Stimulated activated CD4-positive, alpha-beta T cell treated with anti-CD3 and anti-CD28 coated beads, Interleukin-4, amount 100 ng/mL, for 1 hour (primary cell): ENCODE data around the gene MTHFR.
A peak's percentile ranks its signal among the peaks of the same experiment; 100 is the strongest.
"Not testable (repeated sequence)": the region's sequence is repeated elsewhere in the genome, so short reads cannot be mapped to it uniquely, and the experiment has no call there.

ENCODE experiments used
- DNase-seq: peaks from one replicate; pipeline ENCODE4 v3.0.0-alpha.2; 2020

The MTHFR gene

DNA sequence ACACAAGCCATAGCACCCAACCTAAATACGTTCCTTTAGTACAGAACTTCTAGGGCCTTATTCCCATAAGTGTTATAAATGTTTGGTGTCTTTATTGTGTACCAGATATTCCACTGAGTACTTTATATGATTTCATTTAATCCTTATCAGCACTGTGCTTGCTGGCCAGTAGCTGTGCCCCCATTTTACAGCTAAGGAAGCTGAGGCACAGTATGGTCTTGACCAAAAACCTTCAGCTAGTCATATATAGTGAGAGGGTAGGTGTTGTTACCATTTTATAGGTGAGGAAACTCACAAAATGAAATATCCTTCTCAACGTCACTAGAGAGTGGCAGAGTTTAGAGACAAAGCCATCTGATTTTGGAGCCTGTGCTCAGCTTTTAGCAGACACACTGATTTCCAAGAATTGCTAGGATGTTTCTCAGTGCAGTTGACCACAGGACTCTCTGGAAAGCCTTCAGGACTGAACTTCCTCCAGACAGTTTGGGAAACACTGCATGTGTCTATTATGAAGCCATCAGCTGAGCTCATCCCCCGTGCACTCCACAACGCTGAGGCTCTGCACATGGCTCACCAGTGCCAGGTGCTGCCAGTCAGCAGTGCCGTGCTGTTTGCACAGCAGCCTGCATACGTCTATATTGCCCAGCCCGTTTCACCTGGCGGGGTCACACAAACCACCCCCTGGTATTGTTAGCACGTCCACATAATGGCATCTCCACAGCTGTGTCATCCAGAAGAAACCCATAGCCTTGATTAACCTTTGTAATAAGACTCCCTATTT, 26.4 kb upstream of the MTHFR start:
- no peak for DNase-seq

DNA sequence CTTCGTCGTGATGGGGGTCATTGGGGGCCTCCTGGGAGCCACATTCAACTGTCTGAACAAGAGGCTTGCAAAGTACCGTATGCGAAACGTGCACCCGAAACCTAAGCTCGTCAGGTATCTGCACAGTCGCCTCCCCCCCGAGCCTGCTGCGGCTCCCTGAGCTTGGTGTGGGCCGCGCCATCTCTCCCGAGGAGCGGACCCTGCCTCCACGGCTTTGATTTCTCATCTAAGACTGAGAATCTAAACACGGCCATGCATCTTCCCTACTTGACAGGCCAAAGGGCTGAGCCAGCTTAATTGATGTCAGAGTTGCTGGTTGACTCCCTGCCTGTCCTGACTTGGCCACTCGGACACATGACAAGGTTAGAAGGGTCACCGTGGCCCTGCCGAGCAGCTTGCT, 22.7 kb upstream of the MTHFR start:
- DNase-seq: no peak

DNA sequence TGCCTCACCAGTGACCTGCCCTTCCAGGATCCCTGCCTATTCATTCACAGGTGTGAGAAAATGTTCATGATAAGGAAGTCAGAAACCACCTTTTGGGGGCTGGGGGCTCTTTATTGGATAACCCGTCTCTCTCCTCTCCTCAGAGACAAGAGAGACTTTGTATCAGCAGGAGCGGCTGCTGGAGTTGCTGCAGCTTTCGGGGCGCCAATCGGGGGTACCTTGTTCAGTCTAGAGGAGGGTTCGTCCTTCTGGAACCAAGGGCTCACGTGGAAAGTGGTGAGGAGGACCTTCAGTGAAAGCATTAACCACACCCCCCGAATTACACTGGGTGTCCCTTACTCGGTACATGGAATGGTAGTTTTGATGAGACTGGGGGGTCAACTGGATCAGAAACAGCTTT, 21.2 kb upstream of the MTHFR start:
- no peak for DNase-seq

DNA sequence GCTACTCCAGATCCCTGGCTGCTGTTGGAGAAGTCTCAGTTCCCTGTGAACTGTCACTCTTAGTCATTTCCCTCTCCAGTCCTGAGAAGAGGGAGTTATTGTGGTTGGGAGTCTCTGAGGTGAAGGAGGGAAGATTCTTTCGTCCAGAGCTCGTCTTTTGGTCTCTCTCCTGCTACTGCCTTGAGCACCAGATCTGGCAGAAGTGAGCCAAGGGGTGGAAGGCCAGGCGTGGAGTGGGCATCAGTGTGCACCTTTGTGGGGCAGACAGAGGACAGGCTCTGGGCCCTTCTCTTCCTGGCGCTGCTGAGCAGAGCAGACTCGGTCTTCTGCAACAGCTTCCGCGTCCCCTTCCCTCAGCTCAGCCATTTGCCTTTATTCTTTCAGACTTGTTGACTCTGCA, 19.4 kb upstream of the MTHFR start:
- no peak for DNase-seq

DNA sequence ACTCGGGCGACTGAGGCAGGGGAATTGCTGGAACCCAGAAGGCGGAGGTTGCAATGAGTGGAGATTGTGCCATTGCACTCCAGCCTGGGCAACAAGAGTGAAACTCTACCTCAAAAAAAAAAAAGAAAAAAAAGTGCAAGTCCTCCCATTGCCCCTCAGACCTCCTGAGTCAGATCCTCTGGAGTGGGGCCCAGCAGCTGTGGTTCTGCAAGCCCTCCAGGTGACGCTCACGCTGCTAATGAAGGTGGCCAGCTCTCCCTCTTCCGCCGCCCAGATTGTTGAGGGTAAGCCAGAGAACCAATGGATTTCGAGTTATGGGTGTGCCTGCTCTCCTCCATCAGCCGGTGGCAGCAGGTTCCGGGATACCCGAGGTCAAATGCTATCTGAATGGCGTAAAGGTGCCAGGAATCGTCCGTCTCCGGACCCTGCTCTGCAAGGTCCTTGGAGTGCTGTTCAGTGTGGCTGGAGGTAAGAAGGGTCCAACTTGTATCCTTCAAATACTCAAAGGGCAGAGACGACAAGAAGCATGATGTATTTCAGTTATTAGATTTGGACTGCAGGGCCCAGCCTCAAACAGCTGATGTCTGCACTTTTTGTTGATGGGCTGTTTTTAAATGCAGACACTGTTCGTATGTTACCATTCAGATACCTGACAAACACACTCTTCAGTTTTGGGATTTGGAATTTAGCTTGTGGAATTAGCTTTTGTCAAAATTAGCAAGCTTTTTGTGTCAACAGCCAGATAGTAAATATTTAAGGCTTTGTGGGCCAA, 17.8 kb upstream of the MTHFR start:
- DNase-seq: no peak

DNA sequence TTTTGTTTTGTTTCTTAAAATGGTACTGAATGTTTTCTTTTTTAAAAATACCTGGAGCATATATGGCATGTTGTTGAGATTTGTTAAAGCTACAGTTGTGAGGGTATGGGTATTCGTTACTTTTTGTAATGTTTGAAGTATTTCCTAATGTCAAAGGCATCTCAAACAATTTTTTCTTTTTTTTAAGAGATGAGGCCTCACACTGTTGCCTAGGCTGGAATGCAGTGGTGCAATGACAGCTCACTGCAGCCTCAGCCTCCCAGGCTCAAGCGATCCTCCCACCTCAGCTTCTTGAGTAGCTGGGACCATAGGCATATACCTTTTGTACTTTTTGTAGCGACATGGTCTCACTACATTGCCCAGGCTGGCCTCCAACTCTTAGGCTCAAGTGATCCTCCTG, 16.3 kb upstream of the MTHFR start:
- DNase-seq: no peak

DNA sequence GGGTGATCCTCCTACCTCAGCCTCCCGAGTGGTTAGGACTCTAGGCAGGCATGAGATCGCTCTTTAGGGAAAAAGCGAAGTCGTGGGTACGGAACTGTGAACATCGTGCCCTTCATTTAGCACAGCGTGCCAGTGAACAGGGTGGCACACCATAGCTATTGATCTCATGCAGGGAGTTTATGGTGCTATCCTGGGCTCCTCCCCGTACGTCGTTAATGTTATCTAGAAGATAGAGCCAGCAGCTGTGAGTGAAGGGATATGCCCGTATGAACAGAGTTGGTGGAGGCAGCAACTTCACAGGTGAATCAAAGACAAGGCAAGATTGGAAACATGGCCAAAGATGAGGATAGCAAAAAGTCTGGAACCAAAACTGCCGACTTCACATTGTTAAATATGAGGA, 11.4 kb upstream of the MTHFR start:
- DNase-seq: no peak

DNA sequence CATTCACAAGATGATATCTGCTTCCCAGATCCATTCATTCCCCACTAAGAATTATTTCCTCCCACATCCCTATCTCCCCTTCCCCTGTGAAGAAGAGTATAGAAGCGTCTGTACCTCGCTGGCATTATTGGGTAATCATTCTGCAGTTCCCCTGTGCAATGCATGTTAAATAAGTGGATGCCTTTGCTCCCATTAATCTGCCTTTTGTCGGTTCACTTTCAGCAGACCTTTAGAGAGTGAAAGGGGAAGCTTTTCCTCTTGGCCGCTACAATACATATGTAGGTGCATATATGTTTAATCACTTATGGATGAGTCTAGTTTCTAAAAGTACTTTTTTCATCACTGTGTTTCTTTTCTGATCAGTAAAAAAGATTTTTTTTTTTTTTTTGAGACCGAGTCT, 7.3 kb upstream of the MTHFR start:
- no peak for DNase-seq

DNA sequence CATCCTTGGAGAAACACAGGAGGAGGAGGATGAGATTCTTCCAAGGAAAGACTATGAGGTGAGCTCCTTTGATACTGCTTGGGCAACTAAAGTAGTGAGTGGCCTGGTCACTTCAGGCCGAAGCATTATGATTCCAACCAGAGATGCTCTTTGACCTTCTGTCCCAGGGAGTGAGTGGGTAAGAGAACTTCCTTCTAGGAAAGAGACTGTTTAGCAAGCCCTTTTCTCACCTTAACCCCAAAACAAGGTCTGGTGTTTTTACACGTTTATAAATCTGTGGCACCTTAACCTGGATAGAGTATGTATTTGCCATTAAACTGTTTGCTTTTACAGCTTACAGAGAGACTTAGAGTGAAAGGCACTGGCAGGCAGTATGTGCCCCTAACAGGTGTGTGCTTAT, 1.4 kb upstream of the MTHFR start:
- no peak for DNase-seq

DNA sequence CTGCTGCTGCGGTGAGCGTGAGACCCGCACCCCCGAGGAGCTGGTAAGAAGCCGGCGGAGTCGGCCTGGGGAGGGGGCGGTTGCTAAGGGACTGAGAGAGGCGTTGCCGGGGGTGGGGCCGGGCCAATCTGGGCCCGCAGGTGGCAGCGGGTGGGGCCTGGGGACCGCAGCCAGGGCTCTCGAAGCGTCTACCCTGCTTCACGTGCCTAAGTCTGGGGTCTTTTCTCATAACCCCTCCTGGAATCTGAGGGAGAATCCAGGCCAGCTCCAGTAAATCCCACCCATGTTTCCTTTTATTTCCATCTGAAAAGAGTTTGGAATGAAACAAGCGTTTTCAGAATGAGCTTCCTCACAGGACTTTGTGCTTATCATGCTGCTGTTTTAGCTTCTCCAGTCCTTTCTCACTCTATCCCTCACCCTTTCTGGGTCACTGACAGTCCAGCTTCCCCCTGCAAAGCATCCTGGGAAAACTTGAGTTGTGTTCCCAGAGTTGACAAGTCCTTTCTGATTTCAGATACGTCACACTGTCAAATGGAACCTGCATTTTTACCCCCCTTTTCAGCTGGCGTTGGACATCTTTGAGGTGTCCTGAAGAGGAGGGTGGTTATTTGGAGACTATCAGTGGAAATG, 658 bp upstream of the MTHFR start:
- DNase-seq: no peak

DNA sequence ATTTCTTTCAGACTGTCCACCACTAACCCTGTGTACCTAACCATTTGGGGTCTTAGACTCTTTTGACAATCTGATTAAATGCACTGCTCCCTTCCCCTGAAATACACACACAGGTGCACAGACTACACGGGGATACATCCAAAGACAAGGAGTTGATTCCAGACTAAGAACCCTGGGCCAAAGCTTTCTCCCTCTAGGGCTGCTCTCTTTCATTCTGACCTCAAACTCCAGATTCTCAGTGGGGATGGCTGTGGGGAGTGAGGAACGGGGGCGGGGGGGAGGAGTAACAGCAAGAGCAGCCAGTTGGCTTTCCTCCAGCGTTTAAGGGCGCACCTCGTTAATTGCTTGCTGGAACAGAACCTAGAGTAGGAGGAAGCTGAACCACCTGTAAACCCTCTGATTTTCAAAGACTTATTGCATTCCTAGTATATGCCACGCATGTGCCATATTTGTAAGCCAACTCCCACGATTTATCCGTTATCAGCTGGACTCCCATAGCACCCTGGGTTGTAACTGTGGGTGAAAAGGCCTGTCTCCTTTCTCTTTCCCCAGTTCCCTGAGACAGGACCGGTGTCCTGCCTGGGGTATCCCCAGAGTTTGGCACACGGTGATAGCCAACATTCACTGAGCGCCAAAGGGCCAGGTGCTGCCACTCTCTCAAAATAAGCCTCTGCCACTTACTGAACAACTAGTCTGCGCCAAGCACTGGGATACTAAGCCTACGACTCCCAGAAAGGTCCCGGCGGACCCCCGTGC, 920 bp downstream of the MTHFR start:
- peak; percentile 37 for DNase-seq

DNA sequence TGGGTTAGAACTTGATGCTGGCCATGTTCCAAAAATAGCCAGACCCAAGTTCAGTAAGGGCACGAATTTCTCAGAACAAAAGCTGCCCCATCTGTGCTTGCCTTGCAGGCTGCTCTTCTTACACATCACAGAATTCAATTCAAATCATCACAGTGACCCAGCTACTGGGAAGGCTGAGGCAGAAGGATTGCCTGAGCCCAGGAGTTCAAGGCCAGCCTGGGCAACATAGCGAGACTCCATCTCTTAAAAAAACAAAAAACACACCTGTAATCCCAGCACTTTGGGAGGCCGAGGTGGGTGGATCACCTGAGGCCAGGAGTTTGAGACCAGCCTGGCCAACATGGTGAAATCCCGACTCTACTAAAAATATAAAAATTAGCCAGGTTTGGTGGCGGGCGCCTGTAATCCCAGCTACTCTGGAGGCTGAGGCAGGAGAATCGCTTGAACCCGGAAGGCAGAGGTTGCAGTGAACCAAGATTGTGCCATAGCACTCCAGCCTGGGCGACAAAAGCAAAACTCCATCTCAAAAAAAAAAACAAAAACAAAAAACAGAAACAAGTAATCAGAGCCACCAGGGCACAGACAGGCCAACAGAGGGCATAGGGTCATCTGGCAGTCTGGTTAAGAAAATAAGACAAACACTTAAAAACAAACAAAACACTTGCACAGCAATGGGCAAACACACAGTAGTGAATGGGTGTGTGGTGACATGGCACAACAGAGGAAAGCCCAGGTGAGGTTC, 1.7 kb downstream of the MTHFR start:
- DNase-seq: not testable (repeated sequence)

DNA sequence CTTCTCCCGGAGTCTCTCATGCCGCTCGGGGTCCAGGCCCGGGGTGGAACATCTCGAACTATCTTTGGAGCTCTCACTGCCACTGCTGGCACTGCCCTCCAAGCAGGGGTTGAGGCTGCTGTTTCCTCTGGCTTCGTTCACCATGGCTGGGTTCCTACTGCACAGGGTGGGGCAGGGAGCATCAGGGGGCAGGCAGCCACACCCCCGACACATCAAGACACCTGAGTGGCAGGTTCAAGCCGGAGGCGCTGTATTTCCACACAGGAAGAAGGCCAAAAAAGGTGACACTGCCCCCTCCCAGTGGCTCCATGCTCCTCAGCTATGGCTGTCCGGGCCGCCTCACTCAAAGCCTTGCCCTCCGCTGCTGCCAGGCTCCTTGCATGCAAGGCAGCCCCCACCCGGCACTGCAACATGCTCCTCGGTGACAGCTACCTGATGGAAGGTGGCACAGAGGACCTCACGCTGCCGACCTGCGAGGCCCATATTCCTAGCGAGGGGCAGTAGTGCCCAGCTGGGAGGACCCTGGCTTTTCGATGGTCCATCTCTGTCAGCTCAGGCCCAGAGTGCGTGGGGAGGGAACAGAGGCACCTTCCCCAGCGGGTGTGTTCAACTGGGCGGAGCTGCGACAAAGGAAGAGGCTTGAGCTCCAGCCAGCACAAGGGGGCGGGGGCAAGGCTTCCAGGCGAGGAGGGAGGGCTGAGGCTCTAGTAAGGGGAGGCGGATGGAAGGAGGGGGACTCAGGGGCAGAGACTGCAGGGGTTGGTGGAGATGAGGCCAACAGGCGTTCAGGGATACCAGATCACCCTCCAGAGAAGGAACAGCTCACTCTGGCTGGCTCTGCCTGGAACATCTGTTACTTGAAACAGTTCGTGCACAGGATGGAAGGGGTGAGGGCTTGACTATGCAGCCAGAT, 2.5 kb downstream of the MTHFR start:
- DNase-seq: peak; percentile 71

DNA sequence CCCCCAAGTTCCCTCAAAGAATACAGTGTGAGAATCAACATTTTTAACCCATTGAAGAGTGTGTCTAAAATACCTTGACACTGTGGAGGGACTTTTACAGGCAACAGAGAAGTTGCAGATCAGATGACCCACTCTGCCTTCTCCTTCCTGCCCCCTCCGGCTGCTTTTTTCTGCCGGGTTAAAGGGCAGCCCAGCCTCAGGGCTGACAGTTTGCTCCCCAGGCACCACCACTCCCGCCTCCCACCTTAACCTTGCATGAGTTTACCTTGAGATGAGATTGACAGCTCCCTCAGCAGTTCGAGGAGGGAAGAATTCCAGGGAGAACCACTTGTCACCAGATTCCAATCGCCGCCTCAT, 3.2 kb downstream of the MTHFR start:
- no peak for DNase-seq

DNA sequence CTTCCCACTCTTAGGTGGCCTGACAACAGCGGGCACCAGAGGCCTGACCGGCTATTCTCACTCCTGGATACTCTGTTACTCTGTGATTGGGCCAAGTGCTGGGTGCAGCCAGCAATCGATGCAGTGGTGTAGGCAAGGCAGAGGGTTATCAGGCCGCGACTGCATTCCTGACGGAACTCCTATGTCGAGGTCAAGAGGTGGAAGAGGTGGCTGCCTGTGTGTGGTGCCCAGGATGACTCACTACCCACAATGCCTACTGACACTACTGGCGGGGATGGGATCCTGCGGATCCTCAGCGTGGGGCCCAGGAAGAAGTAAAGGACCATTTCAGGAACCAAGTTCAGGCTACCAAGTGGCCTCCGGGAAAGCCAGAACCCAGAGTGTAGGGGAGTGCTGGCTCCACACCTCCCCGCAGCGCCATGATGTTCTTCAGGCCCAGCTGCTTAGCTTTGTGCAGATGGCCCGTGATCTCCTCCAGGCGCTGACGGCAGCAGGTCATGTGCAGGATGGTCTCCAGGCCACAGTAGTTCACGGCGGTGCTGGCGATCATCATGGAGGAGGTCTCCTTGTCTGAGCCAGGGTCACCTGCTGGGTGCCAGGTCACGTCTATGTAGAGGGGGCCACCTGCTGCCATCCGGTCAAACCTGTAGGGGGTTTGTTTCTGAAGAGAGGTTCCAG, 4.9 kb downstream of the MTHFR start:
- DNase-seq: no peak

DNA sequence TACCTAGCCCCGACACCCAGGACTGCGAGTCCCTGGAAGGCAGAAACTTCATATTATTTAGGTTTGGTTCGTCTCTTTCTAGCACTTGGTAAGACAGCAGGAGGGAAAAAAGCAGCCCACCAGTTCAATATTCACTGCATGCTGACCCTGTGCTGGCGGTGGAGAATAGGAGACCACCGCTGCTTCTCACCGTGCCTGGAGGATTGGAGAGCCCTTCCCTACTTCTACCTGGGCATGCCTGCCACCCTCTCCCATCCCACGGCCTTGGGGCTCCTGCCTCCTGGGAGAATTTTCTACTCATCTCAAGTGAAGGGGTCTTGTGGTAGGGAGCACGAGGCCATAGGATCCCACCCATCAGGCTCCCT, 5.4 kb downstream of the MTHFR start:
- no peak for DNase-seq

DNA sequence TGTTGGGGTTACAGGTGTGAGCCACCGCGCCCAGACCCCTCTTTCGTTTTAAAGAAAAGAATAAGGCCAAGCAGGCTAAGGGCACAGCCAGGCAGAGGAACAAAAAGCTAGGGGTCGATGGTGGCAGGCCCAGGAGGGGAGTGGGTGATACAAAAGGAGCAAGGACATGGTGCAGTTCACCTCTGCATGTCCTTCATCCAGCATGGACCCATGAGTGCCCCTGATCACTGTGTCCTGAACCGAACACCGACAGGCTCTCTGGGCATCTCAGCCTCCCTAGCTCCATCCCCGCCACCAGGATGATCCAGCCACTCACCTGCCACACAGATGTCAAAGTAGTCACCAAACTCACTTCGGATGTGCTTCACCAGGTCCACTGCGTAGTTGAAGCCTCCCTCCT, 5.9 kb downstream of the MTHFR start:
- DNase-seq: no peak

DNA sequence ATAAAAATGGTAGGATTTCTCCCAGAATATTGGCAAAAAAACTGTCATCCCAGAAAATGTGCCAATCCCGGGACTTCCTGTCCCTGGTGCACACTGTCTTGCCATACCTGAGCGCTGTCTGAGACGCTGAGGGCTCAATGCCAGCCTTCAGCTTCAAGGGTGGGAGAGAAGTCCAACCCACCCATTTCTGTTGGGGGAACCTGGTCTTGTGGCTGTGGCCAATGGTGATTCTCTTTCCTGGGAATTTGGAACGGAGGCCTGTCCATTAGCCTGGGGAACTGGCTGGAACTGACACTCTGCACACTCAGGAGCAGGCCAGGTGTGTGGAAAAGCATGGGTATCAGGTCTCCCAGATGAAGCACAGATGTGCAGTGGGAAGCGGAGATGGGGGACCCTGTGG, 6.7 kb downstream of the MTHFR start:
- DNase-seq: no peak

DNA sequence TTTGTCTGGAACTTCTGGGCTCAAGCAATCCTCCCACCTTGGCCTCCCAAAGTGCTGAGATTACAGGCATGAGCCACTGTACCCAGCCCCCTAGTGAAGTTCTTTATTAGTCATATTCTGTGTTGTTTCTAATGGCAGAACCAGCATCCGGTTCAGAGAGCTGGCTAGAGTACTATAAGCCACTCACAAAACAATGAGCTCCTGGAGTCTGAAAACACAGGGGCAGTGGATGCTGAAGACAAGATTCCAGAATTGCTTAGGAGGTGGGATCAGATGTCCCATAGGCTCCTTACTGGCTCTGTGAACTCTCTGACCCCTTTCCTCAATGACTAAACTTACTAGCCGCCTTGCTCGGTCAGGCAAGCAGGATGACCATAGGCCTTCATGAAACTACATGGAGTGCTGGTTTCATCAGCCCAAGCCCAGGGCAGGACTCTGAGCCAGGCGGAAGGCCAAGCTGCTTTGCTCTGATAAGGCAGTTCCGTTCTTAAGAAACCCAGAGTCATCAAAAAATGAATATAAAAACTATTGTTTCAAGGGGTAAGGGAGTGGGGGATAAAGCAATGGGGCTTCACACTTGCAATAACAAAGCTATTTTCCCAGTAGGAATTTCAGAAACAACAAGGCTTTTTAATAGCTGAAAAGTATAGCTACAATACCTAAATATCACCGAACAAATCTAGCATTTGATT, 8.1 kb downstream of the MTHFR start:
- DNase-seq: no peak

DNA sequence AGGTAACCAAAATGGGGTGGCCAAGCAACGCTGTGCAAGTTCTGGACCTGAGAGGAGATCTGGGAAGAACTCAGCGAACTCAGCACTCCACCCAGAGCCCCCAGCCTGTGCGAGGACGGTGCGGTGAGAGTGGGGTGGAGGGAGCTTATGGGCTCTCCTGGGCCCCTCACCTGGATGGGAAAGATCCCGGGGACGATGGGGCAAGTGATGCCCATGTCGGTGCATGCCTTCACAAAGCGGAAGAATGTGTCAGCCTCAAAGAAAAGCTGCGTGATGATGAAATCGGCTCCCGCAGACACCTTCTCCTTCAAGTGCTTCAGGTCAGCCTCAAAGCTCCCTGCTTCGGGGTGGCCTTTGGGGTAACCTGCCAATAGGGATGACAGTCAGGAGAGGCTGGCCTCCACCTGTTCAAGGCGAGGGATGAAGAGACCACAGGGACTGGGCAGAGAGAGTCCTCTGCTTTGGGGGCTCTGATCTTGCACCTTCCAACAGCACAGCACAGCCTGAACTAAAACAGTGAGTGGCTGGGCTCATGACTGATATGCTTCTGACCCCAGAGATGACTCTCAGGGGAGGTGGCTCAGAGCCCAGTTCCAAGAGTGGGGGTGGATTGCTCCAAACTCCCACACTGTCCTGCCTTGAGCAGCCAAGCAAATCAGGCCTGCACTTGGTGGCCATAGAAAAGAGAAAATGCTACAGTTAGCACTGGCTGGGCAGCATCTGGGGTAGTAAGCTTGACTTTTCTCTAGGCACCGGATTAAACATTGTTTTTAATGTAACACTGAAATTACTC, 9.5 kb downstream of the MTHFR start:
- DNase-seq: no peak
